GM21717 (cell line): ENCODE measurements around the gene WDR45B.
"Not testable (repeated sequence)": the region's sequence is repeated elsewhere in the genome, so short reads cannot be mapped to it uniquely, and the experiment has no call there.

Source experiments
- ATAC-seq: cut with Tn5 transposase; IDR thresholded peaks from one replicate; pipeline ENCODE4 v1.9.1; 2021; ENCODE audit warnings: mild to moderate bottlenecking, moderate library complexity; ENCODE audit not compliant: unreplicated experiment

WDR45B gene

GRCh38 chr17:82587234-82588086 is 60.8 kb downstream of the WDR45B start:
- no peak for ATAC-seq

GRCh38 chr17:82586576-82587233 is 61.5 kb downstream of the WDR45B start:
- ATAC-seq: no peak

- ATAC-seq: not testable (repeated sequence)
These were observed 62.2 kb downstream of the WDR45B start for GRCh38 chr17:82585935-82586575.

DNA sequence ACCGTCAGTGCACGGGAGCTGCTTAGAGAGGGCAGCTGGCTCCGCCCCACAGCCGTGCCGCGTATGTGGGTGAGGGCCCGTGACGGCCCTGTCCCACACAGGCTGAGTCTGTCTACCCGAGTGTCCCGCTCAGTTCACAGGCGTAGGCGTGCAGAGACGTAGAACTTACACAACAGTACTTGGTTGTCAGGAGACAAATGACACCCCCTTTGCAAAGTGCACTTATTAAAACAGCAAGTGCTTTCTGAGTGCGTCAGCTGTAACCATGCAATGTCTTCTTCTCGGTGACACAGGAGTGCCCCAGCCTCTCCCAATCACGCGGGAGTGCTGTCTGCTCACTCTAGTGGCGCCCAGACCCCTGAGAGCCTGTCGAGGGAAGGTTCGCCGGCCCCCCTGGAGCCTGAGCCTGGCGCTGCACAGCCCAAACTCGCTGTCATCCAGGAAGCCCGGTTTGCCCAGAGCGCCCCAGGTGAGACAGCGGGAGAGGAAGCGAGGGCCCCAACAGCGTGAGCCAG is 64.5 kb downstream of the WDR45B start:
- ATAC-seq: no peak

- no peak for ATAC-seq
These were observed 65.5 kb downstream of the WDR45B start for GRCh38 chr17:82582709-82583108.

GRCh38 chr17:82582213-82582612 is 66.0 kb downstream of the WDR45B start:
- no peak for ATAC-seq

- not testable (repeated sequence) for ATAC-seq
These were observed 68.3 kb downstream of the WDR45B start for GRCh38 chr17:82579969-82580368.

DNA sequence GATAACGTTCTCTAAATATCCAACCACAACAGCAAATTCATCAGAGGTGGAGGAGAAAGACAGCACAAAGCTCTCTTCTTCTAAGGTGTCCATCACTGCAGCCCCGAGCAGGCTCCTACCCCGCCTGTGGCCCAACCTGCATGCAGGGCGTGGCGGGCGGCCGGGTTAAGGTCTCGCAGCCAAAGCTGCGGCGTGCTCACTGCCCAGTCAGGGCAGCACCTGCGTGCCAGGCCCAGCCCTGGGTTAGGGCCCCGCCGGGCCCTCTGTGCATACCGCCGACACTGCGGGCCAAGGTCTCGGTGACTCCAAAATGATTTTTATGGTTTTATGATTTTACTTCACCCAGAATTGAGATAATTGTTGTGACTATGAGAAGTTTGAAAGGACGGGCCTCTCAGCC is 70.9 kb downstream of the WDR45B start:
- no peak for ATAC-seq

- ATAC-seq: not testable (repeated sequence)
These were observed 72.5 kb downstream of the WDR45B start for GRCh38 chr17:82575581-82576221.

- ATAC-seq: no peak
These were observed 74.2 kb downstream of the WDR45B start for GRCh38 chr17:82574041-82574440.

DNA sequence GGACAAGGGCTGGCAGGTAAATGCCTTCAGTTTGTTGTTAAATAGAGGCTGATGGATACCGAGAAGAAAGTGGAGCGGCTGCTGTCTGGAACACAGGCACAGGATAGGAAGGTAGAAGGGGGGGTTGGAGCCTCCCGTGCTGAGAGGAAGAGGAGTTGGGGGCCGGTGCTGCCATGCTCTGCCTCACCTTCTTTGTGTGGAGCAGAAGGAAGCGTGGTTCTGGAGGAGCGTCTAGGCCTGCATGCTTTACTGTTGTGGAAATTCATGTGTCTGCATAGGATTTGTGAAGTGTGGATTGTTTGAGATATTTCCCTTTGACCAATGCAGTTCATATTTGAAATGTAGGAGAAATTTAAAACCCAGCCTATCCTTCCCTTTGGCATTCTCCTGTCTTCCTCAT is 76.4 kb downstream of the WDR45B start:
- ATAC-seq: no peak

GRCh38 chr17:82570277-82570676 is 78.0 kb downstream of the WDR45B start:
- ATAC-seq: no peak

DNA sequence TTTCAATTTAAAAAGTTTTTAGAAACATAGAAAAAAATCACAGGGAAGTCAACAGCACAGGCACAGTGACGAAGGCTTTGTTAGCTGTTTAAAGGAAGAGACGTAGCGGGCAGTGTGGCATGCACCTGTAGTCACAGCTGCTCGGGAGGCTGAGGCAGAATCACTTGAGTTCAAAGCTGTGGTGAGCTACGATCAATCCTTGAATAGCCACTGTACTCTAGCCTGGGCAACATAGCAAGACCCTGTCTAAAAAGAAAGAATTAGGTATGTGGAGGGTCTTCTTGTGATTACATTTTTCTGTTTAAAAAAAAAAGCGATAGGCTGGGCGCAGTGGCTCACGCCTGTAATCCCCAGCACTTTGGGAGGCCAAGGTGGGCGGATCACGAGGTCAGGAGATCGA is 78.6 kb downstream of the WDR45B start:
- no peak for ATAC-seq

DNA sequence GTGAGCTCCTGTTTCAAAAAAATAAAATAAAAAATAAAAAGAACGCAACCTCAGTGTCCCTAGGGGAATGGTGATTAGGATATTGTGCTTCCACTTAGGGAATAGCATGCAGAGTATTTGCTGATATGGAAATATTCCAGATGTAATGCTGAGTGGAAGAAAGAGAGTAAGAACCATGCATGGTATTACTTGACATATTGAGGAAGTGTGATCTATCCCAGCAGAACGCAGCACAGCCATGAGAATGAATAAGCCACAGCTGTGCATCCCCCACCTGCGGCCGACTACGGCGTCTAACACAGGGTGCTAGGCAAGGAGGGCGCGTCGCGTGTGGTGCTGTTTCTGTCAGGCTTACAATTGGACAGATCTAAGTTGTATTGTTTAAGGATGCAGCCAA is 79.2 kb downstream of the WDR45B start:
- ATAC-seq: no peak

GRCh38 chr17:82567286-82567685 is 81.0 kb downstream of the WDR45B start:
- ATAC-seq: no peak

DNA sequence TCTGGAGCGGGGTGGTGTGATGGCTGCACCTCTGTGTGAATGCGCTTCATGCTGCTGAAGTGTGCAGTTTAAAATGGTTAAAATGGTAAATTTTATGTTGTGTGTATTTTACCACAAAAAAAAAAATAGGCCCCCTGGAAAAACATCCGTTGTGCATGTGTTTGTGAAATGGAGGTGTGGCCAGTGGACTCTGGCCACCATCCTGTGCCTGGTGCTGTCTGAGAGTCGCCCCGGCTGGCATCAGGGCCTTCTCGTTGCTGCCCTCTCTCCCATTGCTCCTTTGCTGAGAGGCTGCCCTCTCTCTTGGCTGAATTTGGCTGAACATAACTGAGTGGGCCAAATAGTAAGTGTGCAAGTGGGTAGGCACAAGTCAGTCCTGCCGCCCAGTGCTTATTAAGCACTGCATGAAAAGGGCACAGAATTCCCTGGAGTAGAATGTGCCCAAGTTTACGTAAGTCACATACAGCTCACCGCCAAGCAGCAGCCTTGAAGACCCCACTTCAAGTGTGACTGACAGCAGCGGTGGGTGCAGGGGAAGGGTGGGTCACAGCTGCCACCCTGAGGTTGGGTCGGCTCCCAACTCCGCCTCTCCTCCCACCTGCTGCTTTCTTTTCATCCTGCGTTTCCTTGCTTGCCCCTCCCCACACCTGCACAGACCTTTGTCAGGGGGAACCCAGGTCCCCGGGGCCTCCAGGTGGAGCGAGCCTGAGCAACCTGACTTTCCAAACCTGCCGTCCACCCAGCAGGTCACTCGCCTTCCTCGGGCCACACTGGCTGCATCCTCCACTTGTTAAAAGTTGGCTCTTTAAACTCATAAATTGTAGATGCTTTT is 81.9 kb downstream of the WDR45B start:
- no peak for ATAC-seq

- ATAC-seq: no peak
These were observed 82.7 kb downstream of the WDR45B start for GRCh38 chr17:82565551-82565950.
